HG03066 (cell line): ENCODE results near the gene SCAMP5.

Source experiments
- ATAC-seq: cut with Tn5 transposase; IDR thresholded peaks from one replicate; pipeline ENCODE4 v1.9.1; 2021; ENCODE audit warnings: low read depth; ENCODE audit not compliant: unreplicated experiment

Gene SCAMP5

GRCh38 chr15:74976159-74976558 lies 19.2 kb upstream of the SCAMP5 start:
- ATAC-seq, result no peak

GRCh38 chr15:74977599-74977998 lies 17.8 kb upstream of the SCAMP5 start:
- ATAC-seq, result no peak

GRCh38 chr15:74978077-74978476 lies 17.3 kb upstream of the SCAMP5 start:
- ATAC-seq, result no peak

- ATAC-seq, result no peak
These were observed 16.9 kb upstream of the SCAMP5 start for GRCh38 chr15:74978503-74978902.

GRCh38 chr15:74982183-74982582 lies 13.2 kb upstream of the SCAMP5 start:
- no peak for ATAC-seq

GRCh38 chr15:74983725-74984231 lies 11.6 kb upstream of the SCAMP5 start:
- no peak for ATAC-seq

- no peak for ATAC-seq
These were observed 7.2 kb upstream of the SCAMP5 start for GRCh38 chr15:74988007-74988800.

GRCh38 chr15:74989527-74989926 lies 5.8 kb upstream of the SCAMP5 start:
- no peak for ATAC-seq

GRCh38 chr15:74992619-74993018 lies 2.7 kb upstream of the SCAMP5 start:
- ATAC-seq, result no peak

GRCh38 chr15:74994236-74994635 lies 1.1 kb upstream of the SCAMP5 start:
- ATAC-seq, result no peak

- no peak for ATAC-seq
These were observed 678 bp upstream of the SCAMP5 start for GRCh38 chr15:74994685-74995084.

GRCh38 chr15:74995779-74996765 lies 709 bp downstream of the SCAMP5 start:
- no peak for ATAC-seq

GRCh38 chr15:74997141-74997540 lies 1.8 kb downstream of the SCAMP5 start:
- ATAC-seq, result no peak

GRCh38 chr15:74997543-74997942 lies 2.2 kb downstream of the SCAMP5 start:
- ATAC-seq, result no peak

GRCh38 chr15:75001310-75001709 lies 5.9 kb downstream of the SCAMP5 start:
- ATAC-seq, result no peak

- ATAC-seq, result no peak
These were observed 7.0 kb downstream of the SCAMP5 start for GRCh38 chr15:75002398-75002797.

- no peak for ATAC-seq
These were observed 11.9 kb downstream of the SCAMP5 start for GRCh38 chr15:75007216-75007615.

GRCh38 chr15:75008221-75008625 lies 12.9 kb downstream of the SCAMP5 start:
- ATAC-seq, result no peak

GRCh38 chr15:75008629-75009326 lies 13.4 kb downstream of the SCAMP5 start:
- peak; percentile 90 for ATAC-seq

- ATAC-seq, result no peak
These were observed 21.1 kb downstream of the SCAMP5 start for GRCh38 chr15:75016431-75016830.

GRCh38 chr15:75019916-75020315 lies 24.6 kb downstream of the SCAMP5 start:
- ATAC-seq, result no peak
